C1 segment of cervical spinal cord (tissue), 14 donors: ENCODE results near the gene ELFN1.
A peak's percentile ranks its signal among the peaks of the same experiment; 100 is the strongest.
"Not testable (repeated sequence)": the region's sequence is repeated elsewhere in the genome, so short reads cannot be mapped to it uniquely, and the experiment has no call there.

Source experiments
- DNase-seq, 14 donors: peaks; one replicate each; lab custom pipeline; 2025; lab: John Stamatoyannopoulos, UW

The ELFN1 gene

DNA sequence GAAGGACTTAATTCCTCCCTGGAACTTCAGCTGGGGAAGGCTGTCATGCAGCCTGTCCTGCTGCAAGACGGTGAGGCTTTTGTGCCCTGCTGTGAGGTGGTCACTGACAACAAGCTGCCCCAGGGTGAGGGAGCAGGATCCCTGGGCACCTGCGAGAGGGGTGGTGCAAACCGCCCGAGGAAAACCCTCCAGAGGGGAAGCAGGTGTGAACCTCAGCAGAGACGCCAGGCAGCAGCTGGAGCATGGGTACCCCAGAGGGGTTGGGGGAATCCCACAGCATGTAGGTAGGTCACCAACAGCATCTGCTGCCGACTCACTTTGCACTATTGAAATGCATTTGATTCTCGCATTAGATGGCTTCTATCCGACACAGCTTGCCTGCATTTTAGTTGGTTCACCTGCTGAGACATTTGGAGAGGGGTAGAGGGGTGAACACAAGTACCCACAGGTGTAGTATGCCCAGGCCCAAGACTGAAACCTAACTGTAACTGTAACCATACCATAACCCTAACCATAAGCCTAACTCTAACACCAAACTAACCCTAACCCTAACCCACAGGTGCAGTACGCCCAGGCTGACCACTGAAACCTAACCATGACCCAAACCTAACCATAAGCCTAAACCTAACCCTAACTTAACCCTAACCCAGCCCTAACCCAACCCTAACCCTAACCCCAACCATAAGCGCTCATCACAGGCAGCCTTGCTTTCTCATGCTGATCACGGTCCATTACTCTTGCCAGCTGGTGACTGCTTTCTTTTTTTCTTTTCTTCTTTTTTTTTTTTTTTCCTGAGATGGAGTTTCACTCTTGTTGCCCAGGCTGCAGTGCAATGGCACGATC is 85.9 kb downstream of the ELFN1 start:
- DNase-seq: no peak

GRCh38 chr7:1757601-1758000 is 87.5 kb downstream of the ELFN1 start:
- DNase-seq: no peak

GRCh38 chr7:1758028-1758858 is 88.2 kb downstream of the ELFN1 start:
- DNase-seq: peak in 1 of 14 donors; percentile 33

DNA sequence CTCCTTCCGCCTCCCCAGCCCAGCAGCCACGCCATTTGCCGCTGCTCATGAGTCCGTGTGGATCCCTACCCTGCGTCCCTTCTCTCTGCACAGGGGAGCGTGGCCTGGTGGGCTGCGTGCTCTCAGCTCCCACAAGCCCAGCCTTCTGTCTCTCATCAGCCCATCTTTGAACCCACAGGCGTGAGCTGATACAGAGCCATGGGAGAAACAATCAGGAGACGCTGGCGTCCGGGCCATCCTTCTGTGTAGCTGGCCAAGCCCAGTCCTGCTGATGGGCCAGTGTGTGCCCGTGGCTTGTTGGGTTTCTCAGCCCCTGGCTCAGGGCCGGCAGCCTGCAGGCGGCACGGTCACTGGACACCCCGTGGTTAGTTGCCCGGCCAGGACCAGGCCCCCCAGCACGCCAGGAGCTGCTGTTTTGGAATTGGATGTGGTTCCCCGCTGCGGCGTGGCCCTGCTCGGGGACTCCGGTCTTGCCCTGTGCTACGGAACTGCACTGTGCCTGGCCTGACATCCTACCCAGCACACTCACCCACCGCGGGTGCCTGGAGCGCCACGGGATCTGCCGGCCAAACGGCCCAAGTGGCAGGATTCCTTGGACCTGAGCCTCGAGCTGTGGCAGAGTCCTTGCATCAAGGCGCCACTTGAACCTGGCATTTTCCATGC is 88.9 kb downstream of the ELFN1 start:
- DNase-seq: peak in 6 of 14 donors; percentile 4 to 86 (median 16)

DNA sequence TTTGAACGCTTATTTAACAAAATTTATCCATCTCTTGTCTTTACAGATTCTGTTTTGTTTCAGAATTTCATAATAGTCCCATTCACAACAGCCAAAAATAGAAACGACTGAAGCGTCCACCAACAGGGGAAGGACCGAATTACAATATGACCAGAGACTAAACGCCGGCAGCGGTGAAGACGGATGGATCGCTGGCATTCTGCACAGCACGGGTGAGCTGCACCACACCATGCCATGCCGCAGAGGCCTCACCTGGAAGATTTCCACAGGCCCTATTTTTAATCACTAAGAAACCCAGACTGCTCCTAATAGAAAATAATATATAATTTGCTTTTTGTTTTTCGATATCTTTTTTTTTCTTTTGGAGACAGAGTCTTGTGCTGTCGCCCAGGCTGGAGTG is 91.0 kb downstream of the ELFN1 start:
- no peak for DNase-seq

- DNase-seq: no peak
Measured at GRCh38 chr7:1761774-1762173, 91.7 kb downstream of the ELFN1 start.

GRCh38 chr7:1762238-1762945 is 92.3 kb downstream of the ELFN1 start:
- DNase-seq: no peak

DNA sequence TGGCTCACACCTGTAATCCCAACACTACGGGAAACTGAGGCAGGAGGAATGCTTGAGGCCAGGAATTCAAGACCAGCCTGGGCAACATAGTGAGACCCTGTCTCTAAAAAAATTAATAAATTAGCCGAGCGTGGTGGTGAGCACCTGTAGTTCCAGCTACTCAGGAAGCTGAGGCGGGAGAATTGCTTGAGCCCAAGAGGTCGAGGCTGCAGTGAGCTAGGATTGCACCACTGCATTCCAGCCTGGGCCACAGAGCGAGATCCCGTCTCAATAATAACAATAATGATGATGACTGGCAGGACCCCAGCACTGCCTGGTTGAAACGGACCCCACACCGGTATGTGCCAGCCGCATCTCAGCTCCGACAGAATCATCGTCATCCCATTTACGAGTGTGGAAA is 93.0 kb downstream of the ELFN1 start:
- no peak for DNase-seq

- not testable (repeated sequence) for DNase-seq
Measured at GRCh38 chr7:1763911-1764310, 93.8 kb downstream of the ELFN1 start.

- DNase-seq: no peak
Measured at GRCh38 chr7:1765336-1765735, 95.3 kb downstream of the ELFN1 start.

- no peak for DNase-seq
Measured at GRCh38 chr7:1767524-1767923, 97.4 kb downstream of the ELFN1 start.

DNA sequence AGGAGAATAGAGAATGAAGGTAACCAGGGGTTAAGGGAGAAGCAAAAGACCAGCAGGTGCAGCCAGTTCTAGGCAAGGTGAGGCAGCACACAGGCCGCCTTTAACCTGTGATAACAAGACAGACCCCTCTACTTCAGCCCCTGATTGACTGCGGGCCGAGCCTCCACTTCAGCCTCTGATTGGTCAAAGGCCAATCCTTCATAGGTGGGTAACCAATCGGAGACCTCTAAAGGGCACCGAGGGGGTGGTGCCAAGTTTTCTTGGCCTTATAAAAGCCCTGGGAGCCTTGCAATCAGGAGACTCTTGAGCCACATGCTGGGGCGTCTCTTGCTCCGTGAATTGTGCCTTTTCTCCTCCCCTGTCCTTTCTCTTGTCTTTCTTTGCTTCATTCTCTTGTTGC is 98.8 kb downstream of the ELFN1 start:
- DNase-seq: no peak

- no peak for DNase-seq
Measured at GRCh38 chr7:1769286-1770200, 99.5 kb downstream of the ELFN1 start.

DNA sequence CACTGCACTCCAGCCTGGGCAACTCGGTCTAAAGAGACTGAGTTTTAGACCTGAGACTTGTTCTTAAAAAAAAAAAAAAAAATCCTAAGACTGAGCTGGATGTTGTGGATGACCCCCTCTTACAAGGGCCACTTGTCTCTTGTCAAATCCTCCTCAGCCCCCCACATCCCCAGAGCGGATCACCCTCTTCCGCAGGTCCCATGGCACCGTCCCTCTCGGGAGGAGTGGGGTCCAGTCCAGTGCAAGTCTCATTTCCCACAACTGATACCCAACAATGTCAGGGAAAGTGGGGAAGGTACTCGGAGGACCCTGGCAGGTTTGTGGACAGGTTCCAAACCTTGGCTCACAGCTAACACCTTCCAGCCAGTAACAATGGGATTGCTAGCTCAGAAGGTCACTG is 100.3 kb downstream of the ELFN1 start:
- DNase-seq: no peak

GRCh38 chr7:1775389-1775788 is 105.3 kb downstream of the ELFN1 start:
- no peak for DNase-seq

DNA sequence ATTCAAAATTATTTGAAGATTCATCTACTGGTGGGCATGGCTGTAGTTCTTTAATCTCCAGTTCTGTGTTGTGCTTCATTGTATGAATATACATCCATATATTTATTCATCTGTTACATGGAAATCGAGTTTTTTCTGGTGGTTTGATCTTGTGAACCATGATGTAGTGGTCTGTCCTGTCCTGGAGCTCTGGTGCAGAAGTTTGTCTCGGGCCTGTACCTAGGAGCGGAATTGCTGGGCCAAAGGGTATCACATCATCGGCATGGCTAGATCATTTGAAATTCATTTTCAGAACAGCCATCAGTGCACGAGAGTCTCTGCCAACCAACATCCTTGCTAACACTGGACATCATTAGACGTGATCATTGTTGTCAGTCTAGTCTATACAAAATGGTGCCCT is 107.0 kb downstream of the ELFN1 start:
- no peak for DNase-seq

DNA sequence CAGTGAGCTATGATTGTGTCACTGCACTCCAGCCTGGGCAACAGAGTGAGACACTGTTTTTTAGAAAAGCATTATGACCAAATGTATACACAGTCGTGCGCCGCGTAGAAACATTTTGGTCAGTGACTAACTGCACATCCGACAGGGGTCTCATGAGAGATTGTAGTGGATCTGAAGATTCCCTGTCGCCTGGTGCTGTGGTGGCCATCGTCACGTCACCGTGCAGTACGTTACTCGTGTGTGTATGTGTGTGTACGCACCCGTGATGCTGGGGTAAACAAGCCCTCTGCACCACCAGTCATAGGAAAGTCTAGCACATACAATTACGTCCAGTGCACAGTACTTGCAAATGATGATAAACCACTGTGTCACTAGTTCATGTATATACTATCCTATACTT is 109.4 kb downstream of the ELFN1 start:
- DNase-seq: no peak

DNA sequence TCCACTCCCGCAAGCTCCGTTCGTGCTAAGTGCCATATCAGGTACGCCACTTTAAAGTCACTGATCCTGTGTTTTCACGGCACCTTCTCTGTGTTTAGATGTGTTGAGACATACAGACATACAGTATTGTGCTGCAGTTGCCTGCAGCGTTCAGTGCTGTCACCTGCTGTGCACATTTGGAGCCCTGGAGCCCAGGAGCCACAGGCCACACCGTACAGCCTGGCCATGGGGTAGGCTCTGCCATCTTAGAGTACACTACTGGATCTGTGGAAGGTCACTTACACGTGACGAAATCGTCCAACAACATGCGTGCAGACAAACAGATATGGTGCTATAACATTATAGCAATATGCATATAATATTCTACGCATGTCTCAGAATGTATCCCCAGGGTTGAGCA is 111.3 kb downstream of the ELFN1 start:
- DNase-seq: no peak

DNA sequence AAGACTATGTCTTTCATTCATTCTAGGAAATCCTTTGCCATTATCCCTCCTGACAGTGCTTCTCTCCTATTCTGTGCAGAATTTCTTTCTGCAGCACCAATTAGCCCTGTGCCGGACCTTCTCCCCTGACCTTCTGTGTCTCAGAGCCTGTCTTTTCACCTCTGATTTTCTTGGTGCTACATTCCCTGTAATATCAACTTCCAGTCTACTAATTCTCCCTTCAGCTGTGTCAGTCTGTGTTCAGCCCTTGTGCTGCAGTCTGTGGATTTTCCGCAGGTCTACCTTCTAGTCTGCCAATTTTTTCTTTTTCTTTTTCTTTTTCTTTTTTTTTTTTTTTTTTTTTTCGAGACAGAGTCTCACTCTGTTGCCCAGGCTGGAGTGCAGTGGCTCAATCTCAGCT is 115.8 kb downstream of the ELFN1 start:
- no peak for DNase-seq

- DNase-seq: no peak
Measured at GRCh38 chr7:1787241-1787640, 117.2 kb downstream of the ELFN1 start.
